ENCODE data around the gene MC5R.

Gene MC5R

DNA sequence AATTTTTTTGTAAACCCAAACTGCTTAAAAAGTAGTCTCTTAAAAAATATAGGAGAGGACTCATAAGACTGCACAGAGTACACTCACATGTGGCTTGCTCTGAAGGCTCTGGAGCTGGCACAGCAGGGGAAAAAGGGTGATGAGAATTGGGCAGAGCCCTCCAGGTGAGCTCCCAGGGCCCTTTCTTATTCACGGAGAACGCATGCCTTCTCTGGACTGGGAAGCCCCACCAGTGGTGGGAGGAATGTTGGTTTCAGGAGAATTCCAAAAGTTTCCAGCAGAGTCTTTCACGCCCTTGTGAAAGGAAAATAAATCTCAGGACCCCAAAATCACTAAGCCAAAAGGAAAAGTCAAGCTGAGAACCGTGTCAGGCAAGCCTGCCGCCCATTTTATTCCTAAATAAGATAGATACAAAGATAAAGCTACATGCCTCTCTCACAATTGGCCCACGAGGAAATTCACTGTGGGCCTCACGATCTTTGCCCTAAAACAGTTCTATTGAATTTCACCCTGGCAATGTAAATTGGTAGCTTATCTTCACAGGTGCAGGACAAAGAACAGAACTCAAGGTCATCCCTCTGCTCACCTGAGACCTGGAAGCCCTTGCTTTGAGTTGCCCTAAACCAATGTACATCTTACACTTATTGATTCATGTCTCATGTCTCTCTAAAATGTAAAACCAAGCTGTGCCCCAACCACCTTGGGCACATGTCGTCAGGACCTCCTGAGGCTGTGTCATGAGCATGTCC is 15.5 kb upstream of the MC5R start:
- TF ChIP-seq POLR2A (IDR thresholded peaks at IDR 0.05; ENCODE audit: low read depth, low read length) (no peak), POLR2AphosphoS5 (IDR thresholded peaks at IDR 0.05; ENCODE audit: low read depth, low read length) (no peak), TAF1 (IDR thresholded peaks at IDR 0.05; ENCODE audit: low read depth, low read length) (no peak), SPI1 (IDR thresholded peaks at IDR 0.05; ENCODE audit: low read depth, low read length) (no peak), PAX5 (IDR thresholded peaks at IDR 0.05; ENCODE audit: insufficient read depth, low read length, severe bottlenecking) (no peak), POU2F2 (IDR thresholded peaks at IDR 0.05; ENCODE audit: low read depth, low read length) (no peak)
- FAIRE-seq (no peak), DNase-seq (ENCODE audit: insufficient read length, low spot score) (no peak)

DNA sequence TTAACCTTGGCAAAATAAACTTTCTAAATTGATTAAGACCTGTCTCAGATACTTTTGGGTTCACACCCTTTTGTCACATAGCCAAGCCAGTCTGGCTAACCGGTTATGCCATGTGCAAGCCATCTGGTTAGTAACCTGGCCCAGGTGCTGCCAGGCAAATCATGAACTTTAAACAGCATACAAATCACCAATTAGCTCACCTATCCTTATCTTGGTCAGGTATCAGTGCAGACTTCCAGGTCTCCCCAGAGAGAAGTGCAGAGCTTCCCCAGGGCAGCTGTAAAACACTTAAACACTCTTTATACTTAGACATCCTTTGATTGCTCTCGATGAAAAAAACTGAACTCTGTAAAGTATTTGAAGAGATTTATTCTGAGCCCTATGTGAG is 14.9 kb upstream of the MC5R start:
- no peak for DNase-seq (ENCODE audit: insufficient read length, low spot score)
- TF ChIP-seq POLR2AphosphoS5 (IDR thresholded peaks at IDR 0.05; ENCODE audit: low read depth, low read length) (no peak), TAF1 (IDR thresholded peaks at IDR 0.05; ENCODE audit: low read depth, low read length) (no peak), SPI1 (IDR thresholded peaks at IDR 0.05; ENCODE audit: low read depth, low read length) (no peak), POLR2A (IDR thresholded peaks at IDR 0.05; ENCODE audit: low read depth, low read length) (no peak), PAX5 (IDR thresholded peaks at IDR 0.05; ENCODE audit: insufficient read depth, low read length, severe bottlenecking) (no peak), POU2F2 (IDR thresholded peaks at IDR 0.05; ENCODE audit: low read depth, low read length) (no peak)
- FAIRE-seq, result no peak

DNA sequence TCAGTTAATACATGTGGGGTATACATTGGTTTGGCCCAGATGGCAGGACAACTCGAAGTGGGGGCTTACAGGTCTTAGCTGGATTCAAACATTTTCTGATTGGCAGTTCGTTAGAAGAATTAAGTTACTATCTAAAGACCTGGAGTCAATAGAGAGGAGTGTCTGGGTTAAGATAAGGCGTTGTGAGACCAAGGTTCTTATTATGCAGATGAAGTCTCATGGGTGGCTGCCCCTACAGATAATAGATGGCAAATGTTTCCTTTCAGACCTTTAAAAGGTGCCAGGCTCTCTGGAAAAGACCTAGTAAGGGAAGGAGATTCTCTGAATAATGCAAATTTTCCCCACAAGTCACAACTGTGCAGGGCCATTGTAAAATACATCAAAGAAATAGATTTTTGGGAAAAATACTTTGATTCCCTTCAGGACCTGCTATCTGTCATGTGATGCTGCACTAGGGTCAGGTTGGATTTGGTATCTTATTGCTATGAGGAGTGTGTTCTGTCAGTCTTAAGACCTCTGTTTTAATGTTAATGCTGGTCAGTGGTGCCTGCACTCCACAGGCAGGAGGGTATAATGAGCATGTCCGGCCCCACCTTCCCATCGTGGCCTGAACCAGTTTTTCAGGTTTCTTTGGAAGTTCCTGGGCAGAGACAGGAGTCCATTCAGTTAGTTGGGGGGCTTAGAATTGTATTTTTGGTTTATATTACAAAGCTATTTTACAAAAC is 14.3 kb upstream of the MC5R start:
- TF ChIP-seq PAX5 (IDR thresholded peaks at IDR 0.05; ENCODE audit: insufficient read depth, low read length, severe bottlenecking) (no peak), POLR2AphosphoS5 (IDR thresholded peaks at IDR 0.05; ENCODE audit: low read depth, low read length) (no peak), POLR2A (IDR thresholded peaks at IDR 0.05; ENCODE audit: low read depth, low read length) (no peak), TAF1 (IDR thresholded peaks at IDR 0.05; ENCODE audit: low read depth, low read length) (no peak), SPI1 (IDR thresholded peaks at IDR 0.05; ENCODE audit: low read depth, low read length) (no peak), POU2F2 (IDR thresholded peaks at IDR 0.05; ENCODE audit: low read depth, low read length) (no peak)
- no peak for DNase-seq (ENCODE audit: insufficient read length, low spot score)
- no peak for FAIRE-seq

DNA sequence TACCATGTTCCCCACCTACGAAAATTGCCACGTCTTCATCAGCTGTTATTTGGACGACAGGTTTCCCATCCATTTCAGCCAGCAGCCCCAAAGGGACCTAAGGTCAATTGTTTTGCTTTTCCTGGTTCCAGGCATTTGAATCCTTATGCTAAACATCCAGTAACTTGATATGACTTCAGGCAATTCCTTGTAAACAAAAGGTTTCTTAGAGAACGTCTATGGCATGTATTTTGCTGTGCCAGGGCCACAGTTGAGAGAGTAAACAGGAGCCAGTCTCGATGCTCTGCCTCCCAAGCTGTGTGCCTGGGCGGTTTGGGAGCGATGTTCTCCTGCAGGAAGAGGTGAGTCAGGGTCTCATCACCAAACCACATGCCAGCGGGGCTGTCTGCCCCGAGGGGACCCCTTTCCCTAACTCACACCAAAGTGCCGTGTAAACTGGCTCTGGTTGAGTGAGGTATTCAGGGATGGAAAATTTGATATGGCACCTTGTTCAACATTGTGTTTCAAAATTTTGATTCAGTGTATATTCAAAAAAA is 12.9 kb upstream of the MC5R start:
- DNase-seq (ENCODE audit: insufficient read length, low spot score) (no peak), FAIRE-seq (no peak)
- TF ChIP-seq SPI1 (IDR thresholded peaks at IDR 0.05; ENCODE audit: low read depth, low read length), result no peak
- no peak for TF ChIP-seq PAX5 (IDR thresholded peaks at IDR 0.05; ENCODE audit: insufficient read depth, low read length, severe bottlenecking)
- TF ChIP-seq TAF1 (IDR thresholded peaks at IDR 0.05; ENCODE audit: low read depth, low read length), result no peak
- no peak for TF ChIP-seq POLR2AphosphoS5 (IDR thresholded peaks at IDR 0.05; ENCODE audit: low read depth, low read length)
- no peak for TF ChIP-seq POLR2A (IDR thresholded peaks at IDR 0.05; ENCODE audit: low read depth, low read length)
- TF ChIP-seq POU2F2 (IDR thresholded peaks at IDR 0.05; ENCODE audit: low read depth, low read length), result no peak

DNA sequence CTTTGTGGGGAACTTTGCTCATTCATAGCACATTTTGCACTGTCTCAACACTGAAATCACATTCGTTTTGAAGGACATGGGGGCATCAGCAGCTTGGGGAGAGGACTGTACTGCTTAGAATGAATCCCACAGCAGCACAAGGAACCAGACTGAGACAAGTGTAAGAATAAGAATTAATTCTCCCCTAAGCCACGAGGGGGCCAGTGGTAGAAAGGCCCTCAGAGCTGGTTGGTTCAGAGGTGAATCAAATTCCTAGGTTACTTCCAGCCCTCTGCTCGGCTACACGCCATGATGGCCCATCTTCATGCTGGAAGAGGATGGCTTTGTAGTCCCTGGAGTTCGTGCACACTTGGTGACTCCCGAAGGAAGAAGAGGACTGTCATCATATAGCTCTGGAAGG is 12.0 kb upstream of the MC5R start:
- TF ChIP-seq POU2F2 (IDR thresholded peaks at IDR 0.05; ENCODE audit: low read depth, low read length) (no peak), POLR2AphosphoS5 (IDR thresholded peaks at IDR 0.05; ENCODE audit: low read depth, low read length) (no peak), POLR2A (IDR thresholded peaks at IDR 0.05; ENCODE audit: low read depth, low read length) (no peak)
- FAIRE-seq (no peak), DNase-seq (ENCODE audit: insufficient read length, low spot score) (no peak)

DNA sequence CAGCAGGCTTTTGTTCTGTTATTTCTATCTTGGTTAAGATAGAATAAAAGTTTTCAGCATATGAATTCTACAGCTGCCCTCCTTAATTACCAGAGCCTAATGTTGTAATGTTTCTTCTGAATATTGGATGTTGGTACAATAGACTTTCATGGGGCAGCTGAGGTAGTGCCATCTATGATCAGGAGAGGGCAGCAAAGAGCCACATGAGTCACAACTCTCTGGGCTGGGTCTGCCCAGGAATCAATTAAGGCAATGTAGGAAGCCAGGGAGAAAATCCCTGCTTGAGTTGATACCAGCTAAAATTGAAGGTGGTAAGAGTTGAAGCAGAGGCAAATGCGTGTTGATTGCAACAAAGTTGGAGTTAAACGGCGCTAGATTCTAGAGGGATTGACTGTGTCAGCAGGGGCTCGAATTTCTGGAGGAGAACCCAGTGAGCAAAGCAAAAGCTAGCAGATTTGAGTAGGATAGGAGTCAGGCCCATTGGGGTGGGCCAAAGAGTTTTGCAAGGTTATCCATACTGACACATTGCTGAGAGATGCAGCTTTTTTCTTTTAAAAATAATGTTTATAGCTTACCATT is 10.6 kb upstream of the MC5R start:
- FAIRE-seq (peak; percentile 54), DNase-seq (ENCODE audit: insufficient read length, low spot score) (peak; percentile 53)
- TF ChIP-seq TAF1 (IDR thresholded peaks at IDR 0.05; ENCODE audit: low read depth, low read length) (no peak), POU2F2 (IDR thresholded peaks at IDR 0.05; ENCODE audit: low read depth, low read length) (no peak), SPI1 (IDR thresholded peaks at IDR 0.05; ENCODE audit: low read depth, low read length) (no peak), POLR2A (IDR thresholded peaks at IDR 0.05; ENCODE audit: low read depth, low read length) (no peak), POLR2AphosphoS5 (IDR thresholded peaks at IDR 0.05; ENCODE audit: low read depth, low read length) (no peak), PAX5 (IDR thresholded peaks at IDR 0.05; ENCODE audit: insufficient read depth, low read length, severe bottlenecking) (no peak)

DNA sequence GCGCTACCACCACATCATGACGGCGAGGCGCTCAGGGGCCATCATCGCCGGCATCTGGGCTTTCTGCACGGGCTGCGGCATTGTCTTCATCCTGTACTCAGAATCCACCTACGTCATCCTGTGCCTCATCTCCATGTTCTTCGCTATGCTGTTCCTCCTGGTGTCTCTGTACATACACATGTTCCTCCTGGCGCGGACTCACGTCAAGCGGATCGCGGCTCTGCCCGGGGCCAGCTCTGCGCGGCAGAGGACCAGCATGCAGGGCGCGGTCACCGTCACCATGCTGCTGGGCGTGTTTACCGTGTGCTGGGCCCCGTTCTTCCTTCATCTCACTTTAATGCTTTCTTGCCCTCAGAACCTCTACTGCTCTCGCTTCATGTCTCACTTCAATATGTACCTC is 2.3 kb downstream of the MC5R start:
- FAIRE-seq (no peak), DNase-seq (ENCODE audit: insufficient read length, low spot score) (no peak)
- no peak for TF ChIP-seq POLR2AphosphoS5 (IDR thresholded peaks at IDR 0.05; ENCODE audit: low read depth, low read length)
- no peak for TF ChIP-seq POLR2A (IDR thresholded peaks at IDR 0.05; ENCODE audit: low read depth, low read length)
- no peak for TF ChIP-seq PAX5 (IDR thresholded peaks at IDR 0.05; ENCODE audit: insufficient read depth, low read length, severe bottlenecking)
- TF ChIP-seq TAF1 (IDR thresholded peaks at IDR 0.05; ENCODE audit: low read depth, low read length), result no peak
- TF ChIP-seq SPI1 (IDR thresholded peaks at IDR 0.05; ENCODE audit: low read depth, low read length), result no peak
- no peak for TF ChIP-seq POU2F2 (IDR thresholded peaks at IDR 0.05; ENCODE audit: low read depth, low read length)

DNA sequence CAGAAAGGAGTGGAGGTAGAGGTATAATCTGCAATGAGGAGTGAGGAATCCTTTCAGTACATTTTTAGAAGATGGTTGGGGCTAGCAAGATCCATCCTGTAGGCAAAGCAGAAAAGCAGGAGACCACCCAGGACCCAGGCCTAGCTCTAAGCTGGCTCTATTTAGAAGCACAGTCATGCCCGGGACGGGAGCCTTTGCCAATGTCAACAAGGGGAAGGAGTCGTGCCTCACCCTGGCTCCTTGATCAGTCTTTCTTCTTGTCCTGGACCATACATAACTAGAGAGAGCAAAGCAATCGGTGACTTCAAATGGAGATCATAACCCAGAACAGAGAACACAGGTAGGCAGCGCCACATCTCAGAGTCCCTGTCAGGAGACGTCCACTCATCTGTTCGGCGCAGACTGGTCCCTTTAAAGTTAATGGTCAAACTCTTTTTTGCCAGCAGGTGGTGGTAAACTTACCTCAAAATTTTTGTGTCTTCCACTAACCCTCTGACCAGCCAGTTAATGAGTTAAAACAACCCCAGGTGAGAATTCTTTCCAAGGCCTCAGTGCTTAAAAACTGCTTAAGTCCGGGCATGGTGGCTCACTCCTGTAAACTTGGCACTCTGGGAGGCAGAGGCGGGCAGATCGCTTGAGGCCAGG is 8.0 kb downstream of the MC5R start:
- DNase-seq (ENCODE audit: insufficient read length, low spot score) (no peak), FAIRE-seq (no peak)

DNA sequence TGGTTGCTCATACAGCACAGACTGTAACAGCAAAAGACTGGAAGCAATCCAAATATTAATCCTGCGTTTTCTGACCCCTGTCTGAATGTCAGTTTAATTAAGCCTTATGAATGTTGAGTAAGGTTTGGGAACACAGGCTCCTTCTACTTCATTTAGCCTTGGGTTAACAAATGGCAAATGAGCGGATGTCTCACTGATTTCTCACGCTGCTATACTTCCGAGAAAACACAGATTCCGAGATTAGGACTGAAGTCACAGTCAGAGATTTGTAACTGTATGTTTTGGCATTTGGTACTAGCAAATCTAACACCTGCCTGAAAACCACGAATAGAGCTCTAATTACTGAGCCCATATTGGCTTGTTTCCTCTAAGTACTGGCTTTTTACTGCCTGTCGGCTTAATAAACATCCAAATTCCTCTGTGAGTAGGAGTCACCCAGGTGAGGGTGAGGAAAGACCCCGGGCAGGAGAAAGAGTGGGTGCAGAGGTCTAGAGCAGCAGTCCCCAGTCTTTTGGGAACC is 10.6 kb downstream of the MC5R start:
- FAIRE-seq, result no peak
- TF ChIP-seq POU2F2 (IDR thresholded peaks at IDR 0.05; ENCODE audit: low read depth, low read length), result no peak
- no peak for TF ChIP-seq TAF1 (IDR thresholded peaks at IDR 0.05; ENCODE audit: low read depth, low read length)
- TF ChIP-seq POLR2A (IDR thresholded peaks at IDR 0.05; ENCODE audit: low read depth, low read length), result no peak
- TF ChIP-seq SPI1 (IDR thresholded peaks at IDR 0.05; ENCODE audit: low read depth, low read length), result no peak
- TF ChIP-seq POLR2AphosphoS5 (IDR thresholded peaks at IDR 0.05; ENCODE audit: low read depth, low read length), result no peak
- no peak for TF ChIP-seq PAX5 (IDR thresholded peaks at IDR 0.05; ENCODE audit: insufficient read depth, low read length, severe bottlenecking)

More for the DNA sequence above, 8.0 kb downstream of the MC5R start:
- TF ChIP-seq SPI1 (IDR thresholded peaks at IDR 0.05; ENCODE audit: low read depth, low read length) (no peak), POU2F2 (IDR thresholded peaks at IDR 0.05; ENCODE audit: low read depth, low read length) (no peak), POLR2AphosphoS5 (IDR thresholded peaks at IDR 0.05; ENCODE audit: low read depth, low read length) (no peak)

More for the DNA sequence above, 10.6 kb downstream of the MC5R start:
- no peak for DNase-seq (ENCODE audit: insufficient read length, low spot score)
